ENCODE results near the gene CLDN6. TPM values are rescaled to one million over a fixed set of nuclear protein-coding genes. Genes with fewer than 3 reads are reported as not detected.

CLDN6 gene
- total RNA-seq, 1 donor from 2014 or later, result 0.47 TPM

DNA sequence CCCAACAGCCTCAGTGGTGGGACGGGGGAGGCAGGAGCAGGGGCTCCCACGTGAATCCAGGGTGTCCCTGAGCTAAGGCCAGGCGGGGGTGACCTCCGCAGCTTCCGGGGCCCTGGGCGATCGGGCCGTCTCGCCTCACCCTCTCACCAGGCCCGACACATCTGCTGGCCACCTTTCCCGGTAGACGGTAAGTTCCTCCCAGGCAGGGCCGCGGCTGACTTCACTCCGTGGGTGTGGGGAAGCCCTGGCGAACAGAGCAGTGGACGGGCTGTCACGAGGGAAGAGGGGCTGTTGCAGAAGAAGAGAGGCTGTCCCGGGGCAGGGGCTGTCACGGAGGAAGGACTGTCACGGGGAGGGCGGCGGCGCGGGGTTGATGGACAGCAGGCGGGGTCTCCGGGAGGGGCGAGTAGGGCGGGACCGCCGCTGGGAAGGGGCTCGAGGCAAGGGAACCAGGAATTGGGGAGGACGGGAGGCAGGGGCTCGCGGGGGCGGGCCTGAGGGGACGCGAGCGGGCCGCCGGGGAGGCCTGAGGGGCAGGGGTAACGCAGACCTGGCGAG lies 38.2 kb downstream of the CLDN6 start:
- peak overlapping the region; percentile 71 for H3K27ac Mint-ChIP-seq (ENCODE audit: unreplicated experiment)
- TF ChIP-seq, protein P1, sequence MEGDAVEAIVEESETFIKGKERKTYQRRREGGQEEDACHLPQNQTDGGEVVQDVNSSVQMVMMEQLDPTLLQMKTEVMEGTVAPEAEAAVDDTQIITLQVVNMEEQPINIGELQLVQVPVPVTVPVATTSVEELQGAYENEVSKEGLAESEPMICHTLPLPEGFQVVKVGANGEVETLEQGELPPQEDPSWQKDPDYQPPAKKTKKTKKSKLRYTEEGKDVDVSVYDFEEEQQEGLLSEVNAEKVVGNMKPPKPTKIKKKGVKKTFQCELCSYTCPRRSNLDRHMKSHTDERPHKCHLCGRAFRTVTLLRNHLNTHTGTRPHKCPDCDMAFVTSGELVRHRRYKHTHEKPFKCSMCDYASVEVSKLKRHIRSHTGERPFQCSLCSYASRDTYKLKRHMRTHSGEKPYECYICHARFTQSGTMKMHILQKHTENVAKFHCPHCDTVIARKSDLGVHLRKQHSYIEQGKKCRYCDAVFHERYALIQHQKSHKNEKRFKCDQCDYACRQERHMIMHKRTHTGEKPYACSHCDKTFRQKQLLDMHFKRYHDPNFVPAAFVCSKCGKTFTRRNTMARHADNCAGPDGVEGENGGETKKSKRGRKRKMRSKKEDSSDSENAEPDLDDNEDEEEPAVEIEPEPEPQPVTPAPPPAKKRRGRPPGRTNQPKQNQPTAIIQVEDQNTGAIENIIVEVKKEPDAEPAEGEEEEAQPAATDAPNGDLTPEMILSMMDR (conservative IDR thresholded peaks at IDR 0.05), result no peak
- H3K27me3 Mint-ChIP-seq (ENCODE audit: low read depth), result peaks cover 15% of the 10 kb centered on the region
- peak overlapping the region; percentile 88 for H3K4me3 Mint-ChIP-seq
- no peak for DNase-seq (ENCODE audit: low read depth, low spot score)
- H3K4me1 Mint-ChIP-seq, result peaks cover 23% of the 10 kb centered on the region
- no peaks in the 10 kb centered on the region for H3K36me3 Mint-ChIP-seq (ENCODE audit: low read depth)
- no peaks in the 10 kb centered on the region for H3K9me3 Mint-ChIP-seq

DNA sequence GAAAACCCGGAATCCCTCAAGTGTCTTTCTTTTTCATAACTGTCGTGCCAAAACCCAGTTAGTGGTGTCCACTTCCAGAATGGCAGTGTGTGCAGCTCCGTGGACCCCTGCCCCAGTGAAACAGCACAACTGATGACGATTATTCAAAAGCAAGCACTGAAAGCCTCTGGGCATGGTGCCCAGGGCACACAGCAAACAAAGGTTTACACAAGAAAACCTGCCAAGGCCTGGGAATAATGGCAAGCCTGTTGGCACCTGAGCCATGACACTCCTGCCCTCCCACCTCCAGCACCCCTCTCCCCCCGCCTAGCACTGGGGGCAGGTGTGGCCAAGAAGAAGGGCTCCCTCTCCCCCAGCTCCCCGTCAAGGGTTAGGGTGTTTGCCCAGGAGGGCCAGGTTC lies 40.5 kb downstream of the CLDN6 start:
- DNase-seq (ENCODE audit: low read depth, low spot score), result no peak
- Mint-ChIP-seq H3K27me3 (ENCODE audit: low read depth) (peaks cover 12% of the 10 kb centered on the region), H3K9me3 (no peaks in the 10 kb centered on the region), H3K4me1 (peaks cover 23% of the 10 kb centered on the region), H3K4me3 (peak overlapping the region; percentile 84), H3K27ac (ENCODE audit: unreplicated experiment) (no peak overlapping the region), H3K36me3 (ENCODE audit: low read depth) (no peaks in the 10 kb centered on the region)
- TF ChIP-seq, protein P1 (conservative IDR thresholded peaks at IDR 0.05), result no peak

DNA sequence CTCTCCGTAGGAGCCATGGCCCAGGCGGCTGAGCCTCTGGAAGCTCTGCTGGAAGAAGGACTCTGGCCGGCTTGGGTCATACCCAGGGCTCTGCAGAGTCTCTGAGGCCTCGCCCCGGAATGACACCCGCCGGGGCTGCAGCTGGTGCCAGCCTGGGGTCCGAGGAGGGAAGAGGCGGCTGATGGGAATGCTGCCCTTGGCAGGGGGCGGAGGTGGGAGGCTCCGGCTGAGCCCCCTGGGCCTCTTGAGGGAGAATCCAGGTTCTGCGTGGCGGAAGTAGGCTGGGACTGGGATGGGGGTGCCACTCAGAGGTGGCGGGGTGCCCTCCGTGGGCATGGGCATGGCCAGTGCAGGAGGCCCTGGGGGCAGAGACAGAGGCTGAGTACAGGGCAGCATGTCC lies 41.3 kb downstream of the CLDN6 start:
- H3K4me1 Mint-ChIP-seq, result peaks cover 26% of the 10 kb centered on the region
- TF ChIP-seq, protein P1 (conservative IDR thresholded peaks at IDR 0.05), result no peak

DNA sequence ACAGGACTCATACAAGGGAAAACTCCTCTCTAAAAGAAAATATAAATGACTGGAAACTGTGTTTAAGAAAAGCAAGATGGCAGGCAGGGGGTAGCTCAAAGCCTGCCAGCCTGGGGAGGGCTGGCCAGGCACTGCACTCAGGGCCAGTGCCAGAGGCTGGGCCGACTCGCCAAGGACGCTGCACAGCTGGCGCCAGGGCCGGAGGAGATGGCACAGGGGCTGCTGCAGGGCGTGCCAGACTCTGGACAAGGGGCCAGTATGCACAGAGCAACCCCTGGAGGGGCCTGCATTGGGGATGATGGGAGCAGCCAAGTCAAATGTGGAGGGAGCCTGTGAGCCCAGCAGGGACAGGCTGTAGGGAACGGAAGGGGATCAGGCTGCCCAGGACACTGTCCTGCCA lies 41.8 kb downstream of the CLDN6 start:
- no peak for DNase-seq (ENCODE audit: low read depth, low spot score)
- H3K27me3 Mint-ChIP-seq (ENCODE audit: low read depth), result peaks cover 8% of the 10 kb centered on the region
- TF ChIP-seq, protein P1 (conservative IDR thresholded peaks at IDR 0.05), result no peak
- H3K36me3 Mint-ChIP-seq (ENCODE audit: low read depth), result peaks cover 5% of the 10 kb centered on the region
- no peak overlapping the region for H3K27ac Mint-ChIP-seq (ENCODE audit: unreplicated experiment)
- H3K4me1 Mint-ChIP-seq, result peaks cover 21% of the 10 kb centered on the region
- no peaks in the 10 kb centered on the region for H3K9me3 Mint-ChIP-seq
- peak overlapping the region; percentile 34 for H3K4me3 Mint-ChIP-seq

More for the DNA sequence above, 41.3 kb downstream of the CLDN6 start:
- Mint-ChIP-seq H3K4me3 (peak overlapping the region; percentile 84), H3K36me3 (ENCODE audit: low read depth) (peaks cover 5% of the 10 kb centered on the region), H3K27me3 (ENCODE audit: low read depth) (peaks cover 13% of the 10 kb centered on the region), H3K9me3 (no peaks in the 10 kb centered on the region), H3K27ac (ENCODE audit: unreplicated experiment) (no peak overlapping the region)
- DNase-seq (ENCODE audit: low read depth, low spot score), result no peak

DNA sequence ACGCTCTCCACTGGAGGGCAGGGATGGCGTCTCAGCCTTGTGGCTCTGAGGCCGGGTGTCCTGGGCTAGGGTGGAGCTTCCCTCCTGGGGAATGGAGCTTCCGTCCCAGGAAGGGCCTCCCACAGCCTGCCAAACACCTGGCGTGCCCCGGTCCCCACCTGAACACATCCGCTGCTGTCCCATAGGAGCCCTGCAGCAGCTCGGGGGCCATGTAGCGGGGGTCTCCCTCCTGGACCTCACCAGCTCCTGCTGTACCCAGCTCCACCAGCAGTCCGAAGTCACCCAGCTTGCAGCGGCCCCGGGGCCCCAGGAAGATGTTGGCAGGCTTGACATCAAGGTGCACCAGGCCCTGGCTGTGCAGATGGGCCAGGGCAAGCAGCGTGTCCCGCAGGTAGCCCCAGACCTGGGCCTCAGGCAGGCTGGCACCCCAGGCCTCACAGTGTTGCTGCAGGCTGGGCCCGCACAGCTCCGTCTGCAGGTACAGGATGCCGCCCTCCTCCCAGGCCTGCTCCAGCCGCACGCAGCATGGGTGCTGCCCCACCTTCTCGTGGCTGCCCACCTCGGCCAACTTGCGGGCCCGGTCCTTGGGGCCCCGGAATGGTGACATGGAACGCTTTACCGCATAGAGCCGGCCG lies 42.7 kb downstream of the CLDN6 start:
- DNase-seq (ENCODE audit: low read depth, low spot score), result no peak
- Mint-ChIP-seq H3K36me3 (ENCODE audit: low read depth) (peaks cover 5% of the 10 kb centered on the region), H3K4me3 (peak overlapping the region; percentile 75), H3K27ac (ENCODE audit: unreplicated experiment) (no peak overlapping the region), H3K27me3 (ENCODE audit: low read depth) (peaks cover 12% of the 10 kb centered on the region), H3K4me1 (peaks cover 23% of the 10 kb centered on the region), H3K9me3 (no peaks in the 10 kb centered on the region)
- TF ChIP-seq, protein P1 (conservative IDR thresholded peaks at IDR 0.05), result no peak

All from neural crest cell (in vitro differentiated cells).